GM23248 (cell line): ENCODE data around the gene PPP1R37.

Source experiments
- EZH2 ChIP-seq: fragments of 200-600 bp; sonication (generic); IDR thresholded peaks from 2 replicates; pipeline ENCODE4 v1.6.1; 2018; ENCODE audit warnings: antibody characterized with exemption, mild to moderate bottlenecking; ENCODE audit not compliant: insufficient read depth, poor library complexity, severe bottlenecking
- EZH2phosphoT487 ChIP-seq: fragments of 200-600 bp; sonication (generic); IDR thresholded peaks from 2 replicates; pipeline ENCODE4 v1.6.1; 2018; ENCODE audit warnings: antibody characterized with exemption, moderate library complexity, mild to moderate bottlenecking, low read depth; ENCODE audit not compliant: insufficient read depth

GRCh38 chr19:45102481-45102880, 9.5 kb downstream of the PPP1R37 start:
- TF ChIP-seq EZH2 = no peak
- no peak for TF ChIP-seq EZH2phosphoT487
